HEK293 (cell line): ENCODE results near the gene STK39.

Experiments used
- CTCF ChIA-PET: fragments of 350-600 bp; formaldehyde crosslinking; extraction: SDS; loops from one replicate; lab custom pipeline; 2021; ENCODE audit warnings: antibody characterized with exemption; lab: Yijun Ruan, JAX
- POLR2A ChIA-PET: fragments of 300-600 bp; formaldehyde crosslinking; extraction: SDS; loops from one replicate; lab custom pipeline; 2020; ENCODE audit warnings: antibody characterized with exemption, inconsistent platforms; lab: Yijun Ruan, JAX
- H3K27ac ChIP-seq: fragments of 200-500 bp; sonication (Bioruptor generic); 2 replicates; pipeline ENCODE4 v1.5.1; 2014; ENCODE audit warnings: low read depth, low read length, control low read depth, inconsistent platforms; ENCODE audit errors: extremely low read depth
- H3K36me3 ChIP-seq, 2 experiments: fragments of 200-500 bp in 1 of 2; sonication (Bioruptor generic) in 1 of 2; 1 replicate in 1 of 2; 2 replicates in 1 of 2; pipeline ENCODE4 v1.5.1; 2014 to 2017; ENCODE audit warnings: inconsistent platforms in 2 of 2, low read length in 2 of 2; ENCODE audit not compliant: control insufficient read depth in 2 of 2, insufficient read depth in 1 of 2
- H3K4me1 ChIP-seq: fragments of 200-500 bp; sonication (Bioruptor generic); 2 replicates; pipeline ENCODE4 v1.5.1; 2014; ENCODE audit warnings: mild to moderate bottlenecking, low read length, inconsistent platforms; ENCODE audit not compliant: control insufficient read depth, insufficient read depth
- H3K4me3 ChIP-seq: 2 replicates; pipeline ENCODE4 v1.5.1; 2011; ENCODE audit warnings: low read depth, mild to moderate bottlenecking, control low read depth, low read length, moderate library complexity
- H3K9me3 ChIP-seq: fragments of 200-500 bp; sonication (Bioruptor generic); 2 replicates; pipeline ENCODE4 v1.5.1; 2014; ENCODE audit warnings: low read depth, low read length, inconsistent platforms; ENCODE audit not compliant: control insufficient read depth, insufficient read depth
- PRDM10 ChIP-seq: fragments of 450-650 bp; formaldehyde crosslinking; IDR thresholded peaks from 2 replicates; pipeline ENCODE4 v1.5.1; 2016; ENCODE audit warnings: missing biosample characterization, missing genetic modification characterization
- TCF7L2 ChIP-seq: IDR thresholded peaks from 2 replicates; pipeline ENCODE4 v1.6.1; 2011; ENCODE audit warnings: low read depth, mild to moderate bottlenecking, inconsistent platforms, low read length, moderate library complexity, borderline replicate concordance
- YY1 ChIP-seq: fragments of 450-650 bp; formaldehyde crosslinking; IDR thresholded peaks from 2 replicates; pipeline ENCODE4 v1.5.1; 2018; ENCODE audit warnings: missing biosample characterization, missing genetic modification characterization
- ZNF157 ChIP-seq: fragments of 450-650 bp; formaldehyde crosslinking; IDR thresholded peaks from 2 replicates; pipeline ENCODE4 v1.5.1; 2016; ENCODE audit warnings: missing biosample characterization, missing genetic modification characterization
- ZNF18 ChIP-seq: fragments of 450-650 bp; formaldehyde crosslinking; IDR thresholded peaks from 2 replicates; pipeline ENCODE4 v1.5.1; 2016; ENCODE audit warnings: missing biosample characterization, missing genetic modification characterization
- ZNF211 ChIP-seq: fragments of 450-650 bp; formaldehyde crosslinking; IDR thresholded peaks from 2 replicates; pipeline ENCODE4 v1.5.1; 2016; ENCODE audit warnings: low read depth, missing biosample characterization, missing genetic modification characterization
- ZNF404 ChIP-seq: fragments of 450-650 bp; formaldehyde crosslinking; IDR thresholded peaks from 2 replicates; pipeline ENCODE4 v1.5.1; 2017; ENCODE audit warnings: missing biosample characterization, missing genetic modification characterization
- ZNF423 ChIP-seq: fragments of 450-650 bp; formaldehyde crosslinking; IDR thresholded peaks from 2 replicates; pipeline ENCODE4 v1.5.1; 2016; ENCODE audit warnings: missing biosample characterization, missing genetic modification characterization
- ZNF433 ChIP-seq: fragments of 450-650 bp; formaldehyde crosslinking; IDR thresholded peaks from 2 replicates; pipeline ENCODE4 v1.5.1; 2016; ENCODE audit warnings: missing biosample characterization, missing genetic modification characterization, low read depth
- ZNF473 ChIP-seq: fragments of 450-650 bp; formaldehyde crosslinking; IDR thresholded peaks from 2 replicates; pipeline ENCODE4 v1.5.1; 2017; ENCODE audit warnings: missing biosample characterization, missing genetic modification characterization
- ZNF488 ChIP-seq: fragments of 450-650 bp; formaldehyde crosslinking; IDR thresholded peaks from 2 replicates; pipeline ENCODE4 v1.5.1; 2016; ENCODE audit warnings: missing biosample characterization, missing genetic modification characterization
- ZNF548 ChIP-seq: fragments of 450-650 bp; formaldehyde crosslinking; IDR thresholded peaks from 2 replicates; pipeline ENCODE4 v1.5.1; 2016; ENCODE audit warnings: missing biosample characterization, missing genetic modification characterization
- ZSCAN18 ChIP-seq: fragments of 450-650 bp; formaldehyde crosslinking; IDR thresholded peaks from 2 replicates; pipeline ENCODE4 v1.5.1; 2016; ENCODE audit warnings: missing biosample characterization, missing genetic modification characterization
- TF ChIP-seq, protein P1 (sequence below): fragments of 450-650 bp; formaldehyde crosslinking; IDR thresholded peaks from 2 replicates; pipeline ENCODE4 v1.5.1; 2016; ENCODE audit warnings: missing biosample characterization, missing genetic modification characterization, low read depth
- TF ChIP-seq, protein P2 (sequence below): fragments of 450-650 bp; IDR thresholded peaks from 2 replicates; pipeline ENCODE4 v1.5.1; 2018; ENCODE audit warnings: missing biosample characterization, mild to moderate bottlenecking, missing genetic modification characterization
- TF ChIP-seq, protein P3 (sequence below): fragments of 450-650 bp; formaldehyde crosslinking; IDR thresholded peaks from 2 replicates; pipeline ENCODE4 v1.5.1; 2017; ENCODE audit warnings: missing biosample characterization, missing genetic modification characterization

STK39 gene

DNA sequence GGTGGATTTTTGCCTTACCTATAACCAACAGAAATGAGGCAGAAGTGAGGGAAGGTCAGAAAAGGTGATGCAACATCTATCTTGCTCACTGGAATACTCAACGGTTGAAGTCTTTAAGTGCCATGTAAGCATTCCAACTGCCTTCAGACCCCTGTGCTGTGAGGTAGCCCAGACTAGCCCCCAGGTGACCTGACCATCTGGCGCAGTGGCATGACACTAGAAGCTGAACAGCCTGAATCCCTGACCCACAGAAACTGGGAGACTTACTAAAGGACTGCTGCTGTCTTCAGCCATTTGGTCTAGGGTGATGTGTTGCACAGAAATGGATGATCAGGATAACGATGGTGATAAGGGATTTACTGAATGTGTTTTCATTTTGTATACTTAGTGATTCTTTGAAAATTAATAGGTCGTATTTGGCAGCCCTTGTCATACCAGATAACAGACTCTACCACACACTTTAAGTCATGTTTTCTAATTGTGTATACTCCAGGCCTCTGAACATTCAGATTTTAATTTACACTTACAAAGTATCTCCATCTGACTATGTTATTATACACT lies 161.5 kb downstream of the STK39 start:
- CTCF ChIA-PET: interaction anchor here (0.6 kb wide), 2 partner anchors 56 to 468 kb away, joined by 3 read pairs; no protein-coding TSS in a partner anchor

DNA sequence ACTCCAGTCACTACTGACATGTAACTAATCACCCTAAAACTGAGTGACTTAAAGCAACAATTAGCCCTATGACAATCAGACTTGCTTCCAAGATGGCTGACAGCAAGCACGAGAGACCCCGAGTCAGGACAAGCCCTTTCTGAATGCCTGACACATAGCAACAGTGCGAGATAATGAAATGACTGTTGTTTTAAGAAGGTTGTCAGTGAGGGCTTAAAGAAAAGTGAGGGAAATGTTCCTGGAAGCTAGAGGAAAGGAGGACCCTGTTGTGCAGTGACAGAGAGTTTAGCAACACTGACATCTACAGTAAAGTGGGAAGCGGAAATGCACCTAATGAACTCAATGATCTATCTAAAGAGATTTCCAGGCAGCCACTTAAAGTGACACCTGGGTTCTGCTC lies 163.1 kb downstream of the STK39 start:
- ChIA-PET POLR2A (no interaction called here), CTCF (interaction anchor here (0.8 to 1.3 kb wide), 4 partner anchors 9 to 1011 kb away, joined by 3 to 6 read pairs (median 4); no protein-coding TSS in a partner anchor)
- H3K36me3 ChIP-seq: no peaks in the 10 kb centered on the region
- TF ChIP-seq TCF7L2 (no peak), ZNF18 (no peak), ZNF211 (no peak), ZNF157 (tag by site-specific recombination) (no peak), ZNF404 (tag by site-specific recombination) (no peak), ZSCAN18 (tag by site-specific recombination) (no peak), ZNF473 (tag by site-specific recombination) (no peak)
- TF ChIP-seq, protein P1, sequence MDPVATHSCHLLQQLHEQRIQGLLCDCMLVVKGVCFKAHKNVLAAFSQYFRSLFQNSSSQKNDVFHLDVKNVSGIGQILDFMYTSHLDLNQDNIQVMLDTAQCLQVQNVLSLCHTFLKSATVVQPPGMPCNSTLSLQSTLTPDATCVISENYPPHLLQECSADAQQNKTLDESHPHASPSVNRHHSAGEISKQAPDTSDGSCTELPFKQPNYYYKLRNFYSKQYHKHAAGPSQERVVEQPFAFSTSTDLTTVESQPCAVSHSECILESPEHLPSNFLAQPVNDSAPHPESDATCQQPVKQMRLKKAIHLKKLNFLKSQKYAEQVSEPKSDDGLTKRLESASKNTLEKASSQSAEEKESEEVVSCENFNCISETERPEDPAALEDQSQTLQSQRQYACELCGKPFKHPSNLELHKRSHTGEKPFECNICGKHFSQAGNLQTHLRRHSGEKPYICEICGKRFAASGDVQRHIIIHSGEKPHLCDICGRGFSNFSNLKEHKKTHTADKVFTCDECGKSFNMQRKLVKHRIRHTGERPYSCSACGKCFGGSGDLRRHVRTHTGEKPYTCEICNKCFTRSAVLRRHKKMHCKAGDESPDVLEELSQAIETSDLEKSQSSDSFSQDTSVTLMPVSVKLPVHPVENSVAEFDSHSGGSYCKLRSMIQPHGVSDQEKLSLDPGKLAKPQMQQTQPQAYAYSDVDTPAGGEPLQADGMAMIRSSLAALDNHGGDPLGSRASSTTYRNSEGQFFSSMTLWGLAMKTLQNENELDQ (tag by site-specific recombination): no peak
- TF ChIP-seq, protein P2, sequence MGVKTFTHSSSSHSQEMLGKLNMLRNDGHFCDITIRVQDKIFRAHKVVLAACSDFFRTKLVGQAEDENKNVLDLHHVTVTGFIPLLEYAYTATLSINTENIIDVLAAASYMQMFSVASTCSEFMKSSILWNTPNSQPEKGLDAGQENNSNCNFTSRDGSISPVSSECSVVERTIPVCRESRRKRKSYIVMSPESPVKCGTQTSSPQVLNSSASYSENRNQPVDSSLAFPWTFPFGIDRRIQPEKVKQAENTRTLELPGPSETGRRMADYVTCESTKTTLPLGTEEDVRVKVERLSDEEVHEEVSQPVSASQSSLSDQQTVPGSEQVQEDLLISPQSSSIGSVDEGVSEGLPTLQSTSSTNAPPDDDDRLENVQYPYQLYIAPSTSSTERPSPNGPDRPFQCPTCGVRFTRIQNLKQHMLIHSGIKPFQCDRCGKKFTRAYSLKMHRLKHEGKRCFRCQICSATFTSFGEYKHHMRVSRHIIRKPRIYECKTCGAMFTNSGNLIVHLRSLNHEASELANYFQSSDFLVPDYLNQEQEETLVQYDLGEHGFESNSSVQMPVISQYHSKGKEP (tag by site-specific recombination): no peak

More for the DNA sequence above, 161.5 kb downstream of the STK39 start:
- POLR2A ChIA-PET: no interaction called here
- no peak overlapping the region for H3K27ac ChIP-seq
- TF ChIP-seq ZNF548 (tag by site-specific recombination) (no peak), PRDM10 (tag by site-specific recombination) (no peak), ZNF423 (tag by site-specific recombination) (no peak), YY1 (no peak), ZNF488 (tag by site-specific recombination) (no peak), ZNF433 (tag by site-specific recombination) (no peak)
- TF ChIP-seq, protein P3, sequence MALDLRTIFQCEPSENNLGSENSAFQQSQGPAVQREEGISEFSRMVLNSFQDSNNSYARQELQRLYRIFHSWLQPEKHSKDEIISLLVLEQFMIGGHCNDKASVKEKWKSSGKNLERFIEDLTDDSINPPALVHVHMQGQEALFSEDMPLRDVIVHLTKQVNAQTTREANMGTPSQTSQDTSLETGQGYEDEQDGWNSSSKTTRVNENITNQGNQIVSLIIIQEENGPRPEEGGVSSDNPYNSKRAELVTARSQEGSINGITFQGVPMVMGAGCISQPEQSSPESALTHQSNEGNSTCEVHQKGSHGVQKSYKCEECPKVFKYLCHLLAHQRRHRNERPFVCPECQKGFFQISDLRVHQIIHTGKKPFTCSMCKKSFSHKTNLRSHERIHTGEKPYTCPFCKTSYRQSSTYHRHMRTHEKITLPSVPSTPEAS (tag by site-specific recombination): no peak
- TF ChIP-seq, all 188 proteins: peak for 0
- H3K9me3 ChIP-seq: no peaks in the 10 kb centered on the region
- H3K4me1 ChIP-seq: no peaks in the 10 kb centered on the region
- H3K4me3 ChIP-seq: no peak overlapping the region
- H3K36me3 ChIP-seq: no peaks in the 10 kb centered on the region

More for the DNA sequence above, 163.1 kb downstream of the STK39 start:
- Histone ChIP-seq H3K4me1 (no peaks in the 10 kb centered on the region), H3K9me3 (no peaks in the 10 kb centered on the region), H3K4me3 (no peak overlapping the region), H3K27ac (no peak overlapping the region)
